Stimulated activated CD4-positive, alpha-beta T cell treated with anti-CD3 and anti-CD28 coated beads, Interleukin-2, amount 100 ng/mL, for 4 hours (primary cell): Measurements from ENCODE around the gene MOV10L1.
A peak's percentile ranks its signal among the peaks of the same experiment; 100 is the strongest.
"Not testable (repeated sequence)": the region's sequence is repeated elsewhere in the genome, so short reads cannot be mapped to it uniquely, and the experiment has no call there.

Source experiments
- DNase-seq: peaks from one replicate; pipeline ENCODE4 v3.0.0-alpha.2; 2020; ENCODE audit warnings: low read depth

MOV10L1 gene

DNA sequence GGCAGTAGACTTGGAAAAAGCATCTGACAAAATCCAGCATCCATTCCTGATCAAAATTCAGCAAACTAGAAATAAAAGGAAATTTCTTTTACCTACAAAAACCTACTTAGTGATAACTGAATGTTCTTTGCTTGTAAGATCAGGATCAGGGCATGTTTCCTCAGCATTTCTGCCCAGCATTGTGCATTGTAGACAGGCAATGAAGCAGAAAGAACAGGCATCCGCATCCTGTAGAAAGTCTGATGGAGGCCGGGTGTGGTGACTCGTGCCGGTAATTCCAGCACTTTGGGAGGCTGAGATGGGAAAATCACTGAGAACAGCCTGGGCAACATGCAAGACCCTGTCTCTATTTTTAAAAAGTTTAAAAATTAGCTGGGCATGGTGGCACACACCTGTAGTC is 48.2 kb downstream of the MOV10L1 start:
- no peak for DNase-seq

DNA sequence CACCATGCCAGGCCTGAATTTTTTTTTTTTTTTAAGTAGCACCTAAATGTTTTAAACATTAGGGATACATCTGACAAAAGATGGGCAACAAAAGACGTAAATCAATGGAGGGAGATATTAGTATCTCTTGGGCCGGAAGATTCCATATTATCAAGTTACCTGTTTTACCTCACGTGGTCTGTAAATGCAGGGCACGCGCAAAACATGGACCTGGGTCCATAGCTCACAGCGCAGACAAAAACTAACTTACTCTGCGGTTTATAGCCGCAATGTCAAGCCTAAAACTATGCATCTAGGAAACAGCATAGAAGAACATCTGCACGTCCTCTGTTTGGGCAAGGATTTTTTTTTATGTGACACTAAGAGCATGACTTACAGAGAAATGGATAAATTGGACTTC is 49.2 kb downstream of the MOV10L1 start:
- DNase-seq, result no peak

DNA sequence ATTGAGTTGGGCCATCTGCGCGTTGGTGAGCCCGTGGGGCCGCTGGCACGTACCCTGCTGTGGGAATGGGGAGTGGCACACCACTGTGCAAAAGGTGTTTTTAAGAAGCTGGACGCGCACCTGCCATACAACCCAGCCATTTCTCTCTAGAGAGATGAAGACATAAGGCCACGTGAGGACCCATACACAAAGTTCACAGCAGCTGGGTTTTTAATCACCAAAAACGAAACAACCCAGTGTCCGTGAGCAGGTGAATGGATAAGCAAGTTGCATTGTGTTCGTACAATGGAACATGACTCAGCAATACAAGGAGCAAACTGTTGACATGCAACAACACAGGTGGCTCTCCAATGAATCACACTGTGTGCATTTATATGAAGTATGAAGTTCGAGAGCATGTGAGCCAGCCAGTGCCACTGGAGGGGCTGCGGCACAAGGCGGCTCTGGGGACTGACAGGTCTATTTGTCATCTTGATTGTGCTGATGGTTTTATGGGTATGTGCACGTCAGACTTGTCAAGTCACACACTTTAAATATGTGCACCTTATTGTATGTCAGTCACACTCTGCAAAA is 50.1 kb downstream of the MOV10L1 start:
- no peak for DNase-seq

DNA sequence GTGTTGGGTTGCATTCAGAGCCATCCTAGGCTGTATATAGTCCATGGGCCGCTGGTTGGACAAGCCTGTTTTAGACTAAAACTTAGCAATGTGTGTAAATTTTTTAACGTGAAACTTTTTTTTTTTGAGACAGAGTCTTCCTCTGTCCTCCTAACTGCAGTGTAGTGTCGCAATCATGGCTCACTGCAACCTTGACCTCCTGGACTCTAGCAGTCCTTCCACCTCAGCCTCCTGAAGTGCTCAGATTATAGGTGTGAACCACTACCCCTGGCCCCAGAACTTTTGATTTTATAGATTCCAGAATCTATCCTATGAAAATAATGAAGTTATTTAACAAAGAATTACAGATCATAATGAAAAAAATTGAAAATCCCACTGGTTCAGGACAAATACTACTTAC is 50.8 kb downstream of the MOV10L1 start:
- DNase-seq, result no peak

DNA sequence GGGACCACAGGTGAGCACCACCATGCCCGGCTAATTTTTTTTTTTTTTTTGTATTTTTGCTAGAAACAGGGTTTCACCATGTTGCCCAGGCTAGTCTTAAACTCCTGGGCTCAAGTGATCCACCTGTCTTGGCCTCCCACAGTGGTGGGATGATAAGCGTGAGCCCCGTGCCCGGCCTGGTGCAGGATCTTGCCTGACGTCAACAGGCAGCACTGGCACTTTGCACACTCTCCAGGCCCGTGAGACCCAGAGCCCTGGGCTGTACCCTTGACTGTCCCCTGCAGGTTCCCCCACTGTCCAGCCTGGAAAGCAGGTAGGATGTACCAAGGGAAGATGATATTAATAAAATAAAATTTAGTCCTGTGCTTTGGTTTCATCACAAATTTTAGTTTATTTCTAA is 51.7 kb downstream of the MOV10L1 start:
- DNase-seq, result no peak

DNA sequence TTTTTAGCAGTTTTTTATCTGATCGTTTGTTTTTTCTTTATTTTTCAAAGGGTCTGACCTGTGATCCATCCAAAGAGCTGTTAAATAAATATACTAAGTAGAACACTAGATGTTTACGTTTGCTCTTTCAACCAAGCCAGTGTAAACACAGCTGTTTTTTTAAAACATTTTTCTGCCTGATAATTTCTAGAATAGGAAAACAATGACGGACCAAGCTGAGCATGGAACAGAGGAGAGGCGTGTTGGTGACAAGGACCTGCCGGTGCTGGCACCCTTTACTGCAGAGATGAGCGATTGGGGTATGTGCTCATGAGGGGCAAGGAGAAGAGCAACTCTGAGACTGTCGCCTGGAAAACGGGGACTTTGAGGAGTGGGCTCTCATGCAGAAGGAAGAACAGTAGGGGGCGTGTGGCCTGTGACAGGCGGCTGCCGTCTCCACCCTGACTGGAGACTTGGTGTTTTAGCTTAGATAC is 52.1 kb downstream of the MOV10L1 start:
- no peak for DNase-seq

DNA sequence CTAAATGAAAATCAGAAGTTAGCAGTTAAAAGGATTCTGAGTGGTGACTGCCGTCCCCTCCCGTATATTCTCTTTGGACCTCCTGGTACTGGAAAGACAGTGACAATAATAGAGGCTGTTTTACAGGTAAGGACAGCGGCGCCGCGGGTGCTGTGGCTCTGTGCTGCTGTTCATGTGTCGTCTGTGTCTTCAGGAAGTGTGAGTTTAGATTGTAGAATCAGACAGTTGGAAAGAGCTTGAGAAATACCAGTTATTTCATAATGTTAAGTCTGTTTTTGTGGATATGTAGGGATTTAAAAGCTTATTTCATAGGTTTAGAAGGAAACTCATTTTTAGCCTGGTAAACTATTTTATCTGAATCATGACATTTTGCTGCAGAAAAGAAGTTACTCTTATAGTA is 53.3 kb downstream of the MOV10L1 start:
- DNase-seq, result no peak

DNA sequence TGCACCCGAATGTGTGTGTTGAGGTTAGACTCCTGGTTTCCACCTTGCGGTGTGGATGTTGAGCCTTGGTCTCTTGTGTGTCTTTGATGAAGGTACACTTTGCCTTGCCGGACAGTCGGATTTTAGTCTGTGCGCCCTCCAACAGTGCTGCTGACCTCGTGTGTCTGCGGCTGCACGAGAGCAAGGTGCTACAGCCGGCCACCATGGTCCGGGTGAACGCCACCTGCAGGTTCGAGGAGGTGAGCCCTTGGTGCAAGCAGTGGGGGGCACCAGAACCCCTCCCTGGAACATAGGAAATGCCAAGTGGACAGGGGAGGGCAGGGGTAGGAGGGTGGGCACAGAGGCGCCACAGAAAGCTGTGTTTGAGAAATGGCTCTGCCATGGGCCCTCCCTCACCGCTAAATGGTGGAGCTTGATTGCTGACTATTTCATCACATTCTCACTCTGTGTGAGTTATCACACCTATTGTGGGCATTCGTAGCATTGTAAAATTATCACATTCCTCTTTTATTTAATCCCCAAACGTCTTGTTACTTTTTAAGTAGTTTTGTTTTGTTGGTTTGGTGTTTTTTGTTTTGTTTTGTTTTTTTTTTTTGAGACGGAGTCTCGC is 54.3 kb downstream of the MOV10L1 start:
- DNase-seq, result no peak

DNA sequence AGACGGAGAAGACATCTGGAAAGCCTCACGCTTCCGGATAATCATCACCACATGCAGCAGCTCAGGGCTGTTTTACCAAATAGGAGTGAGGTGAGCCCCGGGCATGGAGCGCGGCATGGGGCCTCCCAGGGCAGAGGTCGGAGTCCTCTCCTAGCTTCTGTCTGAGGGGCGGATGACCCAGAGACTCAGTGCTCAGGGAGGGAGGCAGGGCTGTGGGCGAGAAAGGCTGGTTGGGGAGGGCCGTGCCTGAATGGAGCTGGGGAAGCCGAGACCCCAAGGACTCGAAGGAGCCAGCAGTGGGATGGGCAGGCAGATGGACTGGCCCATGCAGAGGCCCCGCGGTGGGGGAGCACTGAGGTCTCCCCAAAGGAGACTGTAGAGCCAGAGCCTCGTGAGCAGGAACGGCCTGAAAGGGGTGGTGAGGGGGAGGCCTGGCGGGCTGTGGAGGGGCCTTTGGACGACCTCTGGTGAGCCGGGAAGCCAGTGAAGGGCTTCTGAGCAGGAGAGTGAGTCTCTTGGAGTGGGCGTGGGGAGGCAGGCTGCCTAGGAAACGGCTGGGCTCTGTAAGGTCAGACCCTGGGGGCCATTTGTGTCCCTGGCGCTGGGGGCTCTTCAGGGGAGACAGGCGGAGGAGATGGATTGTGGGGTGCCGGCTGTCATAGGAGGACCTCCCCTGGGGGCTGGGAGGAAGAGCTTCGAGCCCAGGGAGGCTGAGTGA is 56.1 kb downstream of the MOV10L1 start:
- DNase-seq, result no peak

DNA sequence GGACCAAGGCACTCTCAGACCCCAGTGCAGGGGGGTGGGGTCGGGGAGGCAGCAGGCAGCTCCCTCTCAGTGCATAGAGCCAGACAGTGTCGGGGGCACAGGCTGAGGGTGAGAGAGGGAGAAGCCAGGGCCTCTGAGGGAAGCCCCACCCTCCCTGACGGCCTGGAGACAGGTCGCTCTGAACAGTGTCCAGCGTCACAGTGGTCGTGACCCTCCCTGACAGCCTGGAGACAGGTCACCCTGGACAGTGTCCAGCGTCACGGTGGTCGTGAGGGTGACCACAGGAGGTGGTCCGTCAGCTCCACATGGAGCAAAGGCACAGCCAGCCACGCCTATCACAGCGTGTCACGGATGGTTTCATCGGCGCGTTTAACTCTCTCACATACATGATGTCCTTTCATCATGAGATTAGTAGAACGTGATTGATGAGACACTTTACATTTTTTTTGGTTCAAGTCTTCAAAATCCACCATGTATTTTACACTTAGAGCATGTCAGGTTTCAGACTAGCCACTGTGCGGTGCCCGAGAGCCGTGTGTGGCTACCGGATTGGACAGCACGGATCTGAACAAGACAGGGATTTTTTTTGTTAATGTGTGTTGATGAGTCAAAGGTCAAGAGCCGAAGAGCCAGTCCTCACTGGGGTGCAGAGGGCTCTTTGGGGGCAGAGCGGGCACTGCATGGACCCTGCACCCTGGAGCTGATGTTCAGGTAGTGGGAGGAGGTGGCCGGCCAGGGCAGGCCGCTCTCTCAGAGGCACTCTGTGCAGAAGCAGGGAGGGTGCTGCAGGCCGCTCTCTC is 56.8 kb downstream of the MOV10L1 start:
- DNase-seq, result no peak

DNA sequence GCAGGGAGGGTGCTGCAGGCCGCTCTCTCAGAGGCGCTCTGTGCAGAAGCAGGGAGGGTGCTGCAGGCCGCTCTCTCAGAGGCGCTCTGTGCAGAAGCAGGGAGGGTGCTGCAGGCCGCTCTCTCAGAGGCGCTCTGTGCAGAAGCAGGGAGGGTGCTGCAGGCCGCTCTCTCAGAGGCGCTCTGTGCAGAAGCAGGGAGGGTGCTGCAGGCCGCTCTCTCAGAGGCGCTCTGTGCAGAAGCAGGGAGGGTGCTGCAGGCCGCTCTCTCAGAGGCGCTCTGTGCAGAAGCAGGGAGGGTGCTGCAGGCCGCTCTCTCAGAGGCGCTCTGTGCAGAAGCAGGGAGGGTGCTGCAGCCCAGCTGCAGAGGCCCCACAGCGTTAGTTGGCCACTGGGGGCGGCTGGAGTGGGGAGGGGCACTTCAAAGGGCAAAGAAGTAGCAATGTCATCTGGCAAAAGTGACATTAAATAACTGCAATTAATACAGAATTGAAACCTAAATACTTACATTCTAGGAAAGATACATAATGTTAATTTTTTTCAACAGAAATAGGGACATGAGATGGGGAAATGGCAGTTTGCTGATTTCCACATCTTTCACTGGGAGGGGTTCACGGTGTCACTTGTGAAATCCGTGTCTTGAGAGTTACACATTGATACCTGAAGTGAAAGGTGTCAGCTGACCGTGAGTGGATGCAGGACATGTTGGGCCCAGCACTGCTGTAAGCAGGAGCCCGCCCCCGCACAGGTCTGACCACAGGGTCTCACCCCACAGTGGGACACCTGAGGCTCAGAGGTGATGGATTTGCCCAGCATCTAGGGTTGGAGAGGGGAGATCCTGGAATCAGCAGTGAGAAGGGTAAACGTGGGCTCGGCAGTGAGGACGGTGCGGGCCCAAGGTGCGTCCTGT is 57.7 kb downstream of the MOV10L1 start:
- DNase-seq, result not testable (repeated sequence)

DNA sequence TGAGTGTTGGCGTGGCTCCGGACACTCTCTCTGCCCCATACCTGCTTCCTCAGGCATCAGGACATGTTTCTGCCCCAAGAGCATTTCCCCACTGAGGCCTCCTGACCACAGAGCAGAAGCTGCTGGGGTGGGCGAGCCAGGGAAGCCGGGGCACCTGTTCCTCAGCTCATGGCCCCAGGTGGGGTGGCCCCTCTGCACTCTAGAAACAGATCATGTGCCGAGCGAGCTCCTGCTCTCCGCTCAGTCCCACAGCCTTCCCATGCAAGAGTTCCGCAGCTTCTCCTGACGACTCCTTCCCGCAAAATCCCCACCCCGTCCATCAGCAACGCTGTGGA is 58.3 kb downstream of the MOV10L1 start:
- no peak for DNase-seq

DNA sequence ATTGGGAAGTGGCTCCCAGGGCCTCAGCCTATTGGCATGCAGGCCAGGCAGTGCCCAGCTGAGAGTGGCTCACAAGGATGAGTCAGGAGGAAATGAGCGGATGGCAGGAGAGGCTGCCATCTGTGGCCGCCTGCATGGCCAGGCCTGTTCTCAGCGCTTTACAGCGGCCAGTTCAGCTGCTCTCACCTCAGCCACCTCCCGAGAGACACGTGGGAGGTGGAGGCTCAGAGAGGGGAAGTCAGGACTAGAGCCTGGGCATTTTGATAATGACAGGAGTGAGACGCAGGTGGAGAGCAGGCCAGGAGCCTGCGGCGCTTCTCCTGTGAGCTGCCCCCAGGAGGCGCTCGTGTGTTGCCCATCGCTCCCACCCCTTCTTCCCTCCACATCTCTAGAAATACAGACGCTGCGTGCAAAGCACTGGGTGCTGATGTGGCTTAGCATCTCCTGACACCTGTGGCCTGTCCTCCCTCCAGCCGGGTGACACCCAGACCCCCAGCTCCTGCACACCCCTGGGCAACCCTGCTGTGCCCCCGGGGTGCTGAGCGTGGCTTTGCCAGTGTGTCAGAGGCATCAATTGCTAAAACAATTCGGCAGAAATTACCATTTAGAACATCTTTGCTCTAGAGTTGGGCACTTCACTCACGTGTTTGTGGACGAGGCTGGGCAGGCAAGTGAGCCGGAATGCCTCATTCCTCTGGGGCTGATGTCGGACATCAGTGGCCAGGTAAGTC is 59.4 kb downstream of the MOV10L1 start:
- peak; percentile 64 for DNase-seq

DNA sequence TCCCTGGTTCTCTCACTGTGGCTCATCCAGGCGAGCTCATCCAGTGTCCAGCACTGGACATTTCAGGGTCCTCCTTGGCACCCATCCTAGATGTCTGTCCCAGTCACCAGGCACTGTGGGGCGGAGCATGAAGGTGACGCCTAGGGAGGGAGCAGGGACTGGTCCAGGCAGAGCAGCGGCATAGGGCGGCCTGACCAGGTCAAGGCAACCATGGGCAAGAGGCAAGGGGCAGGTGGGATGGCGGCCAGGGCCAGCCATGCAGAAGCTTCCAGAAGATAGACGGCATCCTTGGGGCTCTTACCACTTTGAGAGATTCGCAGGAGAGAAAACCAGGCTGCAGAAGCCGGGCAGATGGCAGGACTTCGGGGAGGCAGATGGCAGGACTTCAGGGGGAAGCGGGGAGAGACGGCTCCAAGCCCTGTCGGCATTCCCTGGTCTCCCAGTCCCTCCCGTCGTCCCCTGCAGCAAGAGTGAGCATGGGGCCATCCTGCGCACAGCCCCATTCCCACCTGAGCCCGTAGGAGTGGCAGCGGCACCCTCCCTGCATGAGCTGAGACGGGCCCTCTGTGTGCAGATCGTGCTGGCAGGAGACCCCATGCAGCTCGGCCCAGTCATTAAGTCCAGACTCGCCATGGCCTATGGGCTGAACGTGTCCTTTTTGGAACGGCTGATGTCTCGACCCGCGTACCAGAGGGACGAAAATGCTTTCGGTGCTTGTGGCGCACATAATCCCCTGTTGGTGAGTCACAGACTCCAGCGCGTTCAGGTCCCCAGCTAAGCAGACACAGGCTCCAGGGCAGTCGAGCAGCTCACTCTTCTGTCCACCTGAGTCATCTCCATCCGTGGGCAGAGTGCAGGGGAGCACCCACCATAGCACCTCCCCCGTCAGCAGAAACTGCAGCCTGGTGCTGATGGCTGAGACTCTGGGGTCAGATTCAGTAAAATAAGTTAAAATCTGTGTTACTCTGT is 60.6 kb downstream of the MOV10L1 start:
- no peak for DNase-seq

DNA sequence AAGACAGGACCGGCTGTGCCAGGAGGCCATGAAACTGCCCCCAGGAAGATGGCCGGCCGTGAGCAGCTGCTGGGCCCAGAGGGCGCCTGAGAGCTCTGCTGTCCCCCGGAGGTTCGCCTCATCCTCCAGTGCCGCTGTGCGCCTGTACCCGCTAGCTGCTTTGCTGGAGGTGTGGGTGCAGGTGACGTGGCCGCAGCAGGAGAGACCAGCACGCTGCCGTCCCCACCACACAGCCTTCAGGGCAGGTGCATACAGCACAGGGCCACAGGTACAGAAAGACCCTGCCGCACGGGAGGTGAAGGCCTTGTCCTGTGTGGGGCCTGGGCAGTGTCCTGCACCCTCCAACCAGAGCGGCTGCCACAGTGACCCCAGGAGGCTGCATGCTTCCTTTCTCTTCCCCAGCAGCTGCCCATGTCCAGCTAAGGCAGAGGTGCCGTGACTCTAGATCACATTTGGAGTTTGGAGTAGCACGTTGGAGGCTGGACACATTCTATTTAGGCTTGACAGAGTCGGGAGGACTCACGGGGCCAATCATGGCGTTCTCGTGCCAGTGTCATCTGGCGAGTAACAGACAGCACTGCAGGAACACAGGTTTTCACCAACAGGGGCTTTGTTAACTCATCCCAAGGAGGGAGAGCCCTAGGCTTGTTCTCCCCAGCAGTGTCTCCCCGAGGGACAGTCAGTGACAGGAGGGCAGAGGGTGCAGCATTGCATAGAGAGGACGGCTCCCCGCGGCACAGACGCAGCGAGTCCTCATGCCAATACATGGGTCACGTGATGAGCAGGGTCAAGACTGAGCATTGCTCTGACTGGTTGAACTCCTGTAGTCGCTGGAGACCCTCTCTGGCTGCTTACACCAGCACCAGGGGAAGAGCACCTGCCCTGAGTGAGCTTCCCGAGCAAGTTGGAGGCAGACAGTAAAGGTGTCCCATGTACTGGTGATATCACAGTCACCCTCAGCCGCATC is 62.0 kb downstream of the MOV10L1 start:
- no peak for DNase-seq

DNA sequence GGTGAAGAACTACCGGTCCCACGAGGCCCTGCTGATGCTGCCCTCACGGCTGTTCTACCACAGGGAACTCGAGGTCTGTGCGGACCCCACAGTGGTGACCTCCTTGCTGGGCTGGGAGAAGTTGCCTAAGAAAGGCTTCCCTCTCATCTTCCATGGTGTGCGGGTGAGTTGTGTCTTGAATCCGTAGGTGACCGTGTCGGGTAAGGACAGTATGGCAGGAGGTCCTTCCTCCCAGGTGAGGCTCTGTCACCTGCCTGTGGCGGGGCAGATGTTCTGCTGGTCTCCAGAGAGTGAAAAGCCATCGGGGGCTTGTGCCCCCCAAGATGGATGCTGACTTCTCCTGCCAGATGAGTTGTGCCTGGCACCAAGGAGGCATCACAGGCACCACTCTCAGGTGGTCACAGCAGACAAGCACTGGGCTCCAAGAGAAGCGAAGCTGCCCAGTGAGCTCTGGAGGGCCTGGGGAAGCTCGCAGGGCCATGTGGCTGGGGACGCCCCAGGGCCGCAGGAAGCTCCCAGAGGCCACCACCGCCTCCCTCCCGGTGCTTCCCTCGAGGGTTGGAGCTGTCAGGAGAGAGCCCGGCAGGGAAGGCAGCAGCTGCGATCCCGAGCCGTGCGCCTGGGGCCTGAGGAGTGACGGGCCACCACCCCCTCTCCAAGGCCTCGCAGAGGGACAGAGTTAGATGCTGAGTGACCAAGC is 63.4 kb downstream of the MOV10L1 start:
- no peak for DNase-seq

DNA sequence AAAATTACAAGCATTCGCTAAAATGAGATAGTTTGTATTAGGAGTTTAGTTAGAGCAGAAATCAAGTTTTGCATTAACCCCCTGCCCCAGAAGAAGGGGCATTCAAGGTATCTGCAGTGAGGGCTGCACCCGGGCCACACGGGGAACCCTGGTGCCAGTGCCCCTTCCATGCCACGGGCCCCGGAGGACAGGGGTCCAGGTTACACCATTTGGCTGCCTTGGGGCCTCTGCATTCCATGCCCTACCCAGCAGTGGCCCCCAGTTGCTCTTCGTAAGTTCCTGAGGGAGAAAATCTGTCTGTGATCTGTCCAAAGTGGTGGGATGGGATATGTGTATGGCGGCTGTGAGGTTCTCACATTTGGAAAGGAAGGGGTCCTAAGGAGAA is 63.9 kb downstream of the MOV10L1 start:
- DNase-seq, result no peak

DNA sequence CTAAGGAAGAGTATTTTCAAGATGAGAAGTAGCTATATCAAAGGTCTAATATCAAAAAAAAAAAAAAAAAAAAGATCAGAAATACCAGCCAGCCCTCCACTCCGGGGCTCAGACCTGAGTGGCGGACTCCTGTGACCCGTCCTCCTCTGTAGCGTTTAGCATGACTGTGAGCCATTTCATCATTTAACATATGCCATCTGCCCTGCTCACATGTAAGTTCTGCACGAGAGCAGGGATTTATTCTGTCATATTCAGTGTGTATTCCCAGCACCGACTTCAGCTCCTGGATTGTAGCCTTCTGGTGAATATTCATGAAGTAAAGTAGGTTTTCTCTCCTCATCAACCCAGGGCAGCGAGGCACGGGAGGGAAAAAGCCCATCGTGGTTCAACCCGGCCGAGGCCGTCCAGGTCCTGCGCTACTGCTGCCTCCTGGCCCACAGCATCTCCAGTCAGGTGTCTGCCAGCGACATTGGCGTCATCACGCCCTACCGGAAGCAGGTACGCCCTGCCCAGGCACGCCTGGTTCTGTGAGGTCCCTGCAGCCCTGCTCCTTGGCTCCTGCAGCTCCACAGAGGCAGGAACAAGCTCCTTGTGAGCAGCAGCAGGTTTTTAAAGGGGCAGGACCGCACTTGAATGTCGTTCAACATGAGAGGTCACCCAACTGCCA is 68.0 kb downstream of the MOV10L1 start:
- DNase-seq, result no peak
